K562 (cell line): ENCODE data around the gene CD300LD. TPM values are rescaled to one million over a fixed set of nuclear protein-coding genes. Genes with fewer than 3 reads are reported as not detected.

Experiments
- ATAC-seq: fragments of 200-7000 bp; cut with Tn5 transposase; 3 replicates; pipeline ENCODE4 v1.9.1; 2020; ENCODE audit warnings: moderate library complexity
- BruUV-seq: library from RNA; stranded (reverse); fragments of 400-500 nt; replicated peaks from 2 replicates; lab custom pipeline; 2021; lab: Mats Ljungman, UMichigan
- CTCF ChIA-PET: fragments of 300-600 bp; formaldehyde crosslinking; extraction: SDS; loops from one replicate; lab custom pipeline; 2021; ENCODE audit warnings: low intra/inter-chr PET ratio; lab: Yijun Ruan, JAX
- POLR2A ChIA-PET: fragments of 300-600, 350-650 bp; sonication (Branson Sonifier 250); formaldehyde crosslinking; extraction: SDS; loops from one replicate; lab custom pipeline; 2021; ENCODE audit warnings: antibody characterized with exemption, inconsistent platforms; lab: Yijun Ruan, JAX
- DNase-seq, 4 experiments: peaks; one replicate each; pipeline versions ENCODE4 v3.0.0 to v3.0.0-alpha.2; 2011 to 2018; ENCODE audit warnings: low spot score in 3 of 4, mixed read lengths in 3 of 4; ENCODE audit errors: extremely low read depth in 1 of 4
- FAIRE-seq: peaks from 2 replicates; lab custom pipeline; 2011; peaks lifted over from hg19 to GRCh38; lab: Jason Lieb, UNC
- H2AFZ ChIP-seq: 2 replicates; pipeline ENCODE4 v1.6.0; 2011; ENCODE audit warnings: low read depth, low read length, control low read depth, inconsistent platforms
- H3K27ac ChIP-seq: fragments of 200-600 bp; 3 replicates; pipeline ENCODE4 v1.8.0; 2011; ENCODE audit warnings: low read depth, mild to moderate bottlenecking, control low read depth, inconsistent platforms, low read length, moderate library complexity, mixed read lengths; ENCODE audit errors: extremely low read depth
- H3K27me3 ChIP-seq, 2 experiments: fragments of 300-600 bp in 1 of 2; 2 replicates in 1 of 2; 3 replicates in 1 of 2; pipeline versions ENCODE4 v1.6.0 to v1.8.0; 2011; ENCODE audit warnings: inconsistent platforms in 2 of 2, low read length in 2 of 2, mild to moderate bottlenecking in 1 of 2, mixed read lengths in 1 of 2, moderate library complexity in 1 of 2; ENCODE audit not compliant: control insufficient read depth in 2 of 2, insufficient read depth in 2 of 2
- H3K36me3 ChIP-seq: fragments of 300-600 bp; 3 replicates; pipeline ENCODE4 v1.8.0; 2011; ENCODE audit warnings: mild to moderate bottlenecking, low read length, inconsistent platforms; ENCODE audit not compliant: control insufficient read depth, insufficient read depth
- H3K4me1 ChIP-seq, 2 experiments: fragments of 200-600 bp in 1 of 2; replicated peaks in 1 of 2; 2 replicates in 1 of 2; 3 replicates in 1 of 2; pipeline versions ENCODE4 v1.5.1 to v1.8.0; 2011; ENCODE audit warnings: inconsistent platforms in 2 of 2, low read length in 2 of 2, mild to moderate bottlenecking in 1 of 2, mixed read lengths in 1 of 2, moderate library complexity in 1 of 2; ENCODE audit not compliant: control insufficient read depth in 2 of 2, insufficient read depth in 2 of 2
- H3K4me2 ChIP-seq: 2 replicates; pipeline ENCODE4 v1.6.1; 2011; ENCODE audit warnings: low read length, control low read depth, inconsistent platforms, mixed read lengths; ENCODE audit not compliant: insufficient read depth
- H3K4me3 ChIP-seq: fragments of 200-600 bp; sonication (generic), shearing (Covaris generic); 2 replicates; pipeline ENCODE4 v1.5.1; 2016; ENCODE audit warnings: control low read depth, inconsistent platforms
- H3K79me2 ChIP-seq: fragments of 200-600 bp; 3 replicates; pipeline ENCODE4 v1.8.0; 2011; ENCODE audit warnings: low read length, inconsistent platforms; ENCODE audit not compliant: control insufficient read depth, insufficient read depth
- H3K9ac ChIP-seq, 2 experiments: 2 replicates each; pipeline versions ENCODE4 v1.6.0 to v1.6.1; 2011; ENCODE audit warnings: low read depth in 2 of 2, low read length in 2 of 2, control low read depth in 1 of 2, inconsistent platforms in 1 of 2, mild to moderate bottlenecking in 1 of 2, mixed read lengths in 1 of 2; ENCODE audit not compliant: insufficient read depth in 1 of 2
- H3K9me1 ChIP-seq: one replicate; pipeline ENCODE4 v1.6.0; 2011; ENCODE audit warnings: inconsistent platforms, mild to moderate bottlenecking, low read length, moderate library complexity; ENCODE audit not compliant: control insufficient read depth, insufficient read depth
- H3K9me3 ChIP-seq: replicated peaks from 2 replicates; pipeline ENCODE4 v1.5.1; 2011; ENCODE audit warnings: low read depth, low read length, inconsistent platforms; ENCODE audit not compliant: control insufficient read depth, insufficient read depth
- H4K20me1 ChIP-seq: replicated peaks from 2 replicates; pipeline ENCODE4 v1.6.1; 2011; ENCODE audit warnings: low read length, inconsistent platforms, mixed read lengths; ENCODE audit not compliant: control insufficient read depth, insufficient read depth
- FUS ChIP-seq: fragments of 200-400 bp; formaldehyde crosslinking; optimal IDR thresholded peaks from 2 replicates; pipeline ENCODE3; 2017; ENCODE audit warnings: low read depth, low read length
- GABPB2 ChIP-seq: fragments of 250-450 bp; sonication (Bioruptor Pico); conservative IDR thresholded peaks from 2 replicates; pipeline ENCODE4 v1.5.1; 2021; ENCODE audit warnings: mild to moderate bottlenecking
- HNRNPLL ChIP-seq: fragments of 200-400 bp; formaldehyde crosslinking; IDR thresholded peaks from 2 replicates; pipeline ENCODE4 v1.6.1; 2017; ENCODE audit warnings: low read length, low read depth, mild to moderate bottlenecking; ENCODE audit not compliant: poor library complexity, severe bottlenecking
- MXI1 ChIP-seq: IDR thresholded peaks from 2 replicates; pipeline ENCODE4 v1.6.1; 2011; ENCODE audit warnings: low read depth, mild to moderate bottlenecking, improper control_type of control experiment, low read length
- NFIC ChIP-seq: fragments of 450-650 bp; IDR thresholded peaks from 2 replicates; pipeline ENCODE4 v1.6.1; 2017; ENCODE audit warnings: mild to moderate bottlenecking, inconsistent platforms
- ZC3H8 ChIP-seq: fragments of 450-650 bp; IDR thresholded peaks from 2 replicates; pipeline ENCODE4 v1.6.1; 2017
- ZFX ChIP-seq: sonication (generic); formaldehyde crosslinking; IDR thresholded peaks from 2 replicates; pipeline ENCODE4 v1.8.0; 2022; ENCODE audit warnings: mild to moderate bottlenecking, missing genetic modification reagents, moderate library complexity
- WGBS: fragments of 100-300 bp; shearing (Covaris generic); methylation state at CpG from one replicate; pipeline ENCODE4 v1.1.6; 2016; ENCODE audit warnings: low coverage, mixed read lengths; ENCODE audit not compliant: insufficient coverage; ENCODE audit errors: missing lambda C conversion rate; 5-methylcytosine and 5-hydroxymethylcytosine counted together
- in situ Hi-C: fragments of 300-500 bp; cut with MboI; formaldehyde crosslinking; loops from 4 replicates; pipeline ENCODE4 v1.15.0; 2018; ENCODE audit warnings: inconsistent platforms, mixed read lengths
- intact Hi-C: fragments of 100-400 bp; cut with micrococcal nuclease; formaldehyde crosslinking; loops from 2 replicates; pipeline ENCODE4 v1.14.2; 2022
- polyA plus RNA-seq, 8 experiments: library from polyadenylated mRNA; depleted of rRNA in 4 of 8; stranded (reverse) in 5 of 8; unstranded in 3 of 8; fragments of >200 nt; fragmentation: Nextera tagmentation in 2 of 8; fragmentation: Illumina TruSeq in 1 of 8; extraction: Ambion mirVana in 2 of 8; extraction: Trizol in 1 of 8; gene quantifications; 2 replicates each; pipeline versions ENCODE4 v1.2.1 to v1.2.3, GENCODE V29; 2011 to 2014; ENCODE audit warnings: inconsistent platforms in 1 of 8, missing spikeins in 1 of 8
- total RNA-seq, 7 experiments: library from RNA; depleted of rRNA in 6 of 7; stranded (reverse); fragments of >200 nt in 6 of 7; fragmentation: Illumina TruSeq in 2 of 7; extraction: Trizol in 2 of 7; gene quantifications; 2 replicates each; pipeline versions ENCODE4 v1.2.1 to v1.2.3, GENCODE V29; 2011 to 2021; ENCODE audit warnings: low replicate concordance in 1 of 7
- TF ChIP-seq, protein P1 (sequence below): fragments of 200-600 bp; sonication (generic); IDR thresholded peaks from one replicate; pipeline ENCODE4 v1.6.1; 2012; ENCODE audit warnings: mild to moderate bottlenecking, low read depth, low read length, inconsistent platforms
- TF ChIP-seq, protein P2 (sequence below): fragments of 250-450 bp; sonication (Bioruptor Pico); IDR thresholded peaks from 2 replicates; pipeline ENCODE4 v1.5.0; 2021; ENCODE audit warnings: mild to moderate bottlenecking, borderline replicate concordance

The CD300LD gene
- total and polyA plus RNA-seq, 9 of the 15 experiments (the other 6 are each of a cell fraction or from before 2014, with no cell fraction given): not detected

DNA sequence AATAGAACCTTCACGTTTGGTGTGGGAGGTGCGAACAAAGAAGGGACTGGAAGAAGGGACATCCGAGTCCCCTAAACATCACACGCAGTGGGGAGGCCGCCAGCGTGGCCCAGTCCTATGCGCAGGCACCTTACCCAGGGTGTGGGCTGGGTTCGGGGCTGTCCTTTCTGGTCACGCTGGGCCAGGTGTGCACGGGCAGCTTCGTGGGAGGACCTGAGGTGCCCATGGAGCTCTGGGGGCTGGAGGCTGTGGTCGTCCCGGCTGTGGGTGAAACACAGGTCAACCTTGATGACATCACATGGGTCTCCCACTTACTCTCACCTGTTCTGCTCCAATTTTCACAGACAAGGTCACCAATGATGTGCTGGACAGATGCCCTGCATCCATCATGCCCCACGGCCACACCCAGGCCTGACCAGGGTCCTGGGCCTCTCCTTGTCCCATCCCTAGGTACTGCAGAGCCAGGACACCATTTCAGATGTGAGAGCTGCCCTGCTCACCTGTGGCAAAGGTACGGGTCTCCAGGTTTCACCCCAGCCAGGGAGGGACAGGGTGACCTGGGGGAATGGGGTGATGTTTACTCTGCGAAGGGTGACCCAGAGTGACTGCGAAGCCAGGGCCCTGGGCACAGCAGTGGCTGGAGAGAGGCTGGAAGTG, 49.2 kb downstream of the CD300LD start:
- no peaks in the 10 kb centered on the region; the same call in 1 of the 2 replicates for H4K20me1 ChIP-seq
- H3K36me3 ChIP-seq: no peaks in the 10 kb centered on the region
- BruUV-seq: no TSS peak
- H3K9ac ChIP-seq: no peak overlapping the region
- FAIRE-seq (no peak), DNase-seq (no peak), ATAC-seq (no peak)
- H3K4me3 ChIP-seq: no peak overlapping the region
- in situ Hi-C loops (no loop called here), intact Hi-C loops (no loop called here)
- H3K27me3 ChIP-seq: peaks cover 0 to 90% of the 10 kb centered on the region in 2 experiments; a peak in 3 of 5 replicates
- CTCF ChIA-PET: no interaction called here
- H3K9me1 ChIP-seq: no peaks in the 10 kb centered on the region
- no peak overlapping the region for H3K4me2 ChIP-seq
- H3K27ac ChIP-seq: no peak overlapping the region
- H3K4me1 ChIP-seq: no peaks in the 10 kb centered on the region; a peak in 1 of 5 replicates
- no peaks in the 10 kb centered on the region for H3K9me3 ChIP-seq
- WGBS: 2% methylated on average over 17 of the region's 17 CpGs
- H2AFZ ChIP-seq: no peak overlapping the region
- no peaks in the 10 kb centered on the region for H3K79me2 ChIP-seq
- POLR2A ChIA-PET: no interaction called here
- TF ChIP-seq HNRNPLL (no peak), NFIC (no peak), ZC3H8 (no peak), FUS (no peak), ZFX (CRISPR knock-in tag) (no peak), MXI1 (no peak), GABPB2 (CRISPR knock-in tag) (no peak)
- TF ChIP-seq, protein P1, sequence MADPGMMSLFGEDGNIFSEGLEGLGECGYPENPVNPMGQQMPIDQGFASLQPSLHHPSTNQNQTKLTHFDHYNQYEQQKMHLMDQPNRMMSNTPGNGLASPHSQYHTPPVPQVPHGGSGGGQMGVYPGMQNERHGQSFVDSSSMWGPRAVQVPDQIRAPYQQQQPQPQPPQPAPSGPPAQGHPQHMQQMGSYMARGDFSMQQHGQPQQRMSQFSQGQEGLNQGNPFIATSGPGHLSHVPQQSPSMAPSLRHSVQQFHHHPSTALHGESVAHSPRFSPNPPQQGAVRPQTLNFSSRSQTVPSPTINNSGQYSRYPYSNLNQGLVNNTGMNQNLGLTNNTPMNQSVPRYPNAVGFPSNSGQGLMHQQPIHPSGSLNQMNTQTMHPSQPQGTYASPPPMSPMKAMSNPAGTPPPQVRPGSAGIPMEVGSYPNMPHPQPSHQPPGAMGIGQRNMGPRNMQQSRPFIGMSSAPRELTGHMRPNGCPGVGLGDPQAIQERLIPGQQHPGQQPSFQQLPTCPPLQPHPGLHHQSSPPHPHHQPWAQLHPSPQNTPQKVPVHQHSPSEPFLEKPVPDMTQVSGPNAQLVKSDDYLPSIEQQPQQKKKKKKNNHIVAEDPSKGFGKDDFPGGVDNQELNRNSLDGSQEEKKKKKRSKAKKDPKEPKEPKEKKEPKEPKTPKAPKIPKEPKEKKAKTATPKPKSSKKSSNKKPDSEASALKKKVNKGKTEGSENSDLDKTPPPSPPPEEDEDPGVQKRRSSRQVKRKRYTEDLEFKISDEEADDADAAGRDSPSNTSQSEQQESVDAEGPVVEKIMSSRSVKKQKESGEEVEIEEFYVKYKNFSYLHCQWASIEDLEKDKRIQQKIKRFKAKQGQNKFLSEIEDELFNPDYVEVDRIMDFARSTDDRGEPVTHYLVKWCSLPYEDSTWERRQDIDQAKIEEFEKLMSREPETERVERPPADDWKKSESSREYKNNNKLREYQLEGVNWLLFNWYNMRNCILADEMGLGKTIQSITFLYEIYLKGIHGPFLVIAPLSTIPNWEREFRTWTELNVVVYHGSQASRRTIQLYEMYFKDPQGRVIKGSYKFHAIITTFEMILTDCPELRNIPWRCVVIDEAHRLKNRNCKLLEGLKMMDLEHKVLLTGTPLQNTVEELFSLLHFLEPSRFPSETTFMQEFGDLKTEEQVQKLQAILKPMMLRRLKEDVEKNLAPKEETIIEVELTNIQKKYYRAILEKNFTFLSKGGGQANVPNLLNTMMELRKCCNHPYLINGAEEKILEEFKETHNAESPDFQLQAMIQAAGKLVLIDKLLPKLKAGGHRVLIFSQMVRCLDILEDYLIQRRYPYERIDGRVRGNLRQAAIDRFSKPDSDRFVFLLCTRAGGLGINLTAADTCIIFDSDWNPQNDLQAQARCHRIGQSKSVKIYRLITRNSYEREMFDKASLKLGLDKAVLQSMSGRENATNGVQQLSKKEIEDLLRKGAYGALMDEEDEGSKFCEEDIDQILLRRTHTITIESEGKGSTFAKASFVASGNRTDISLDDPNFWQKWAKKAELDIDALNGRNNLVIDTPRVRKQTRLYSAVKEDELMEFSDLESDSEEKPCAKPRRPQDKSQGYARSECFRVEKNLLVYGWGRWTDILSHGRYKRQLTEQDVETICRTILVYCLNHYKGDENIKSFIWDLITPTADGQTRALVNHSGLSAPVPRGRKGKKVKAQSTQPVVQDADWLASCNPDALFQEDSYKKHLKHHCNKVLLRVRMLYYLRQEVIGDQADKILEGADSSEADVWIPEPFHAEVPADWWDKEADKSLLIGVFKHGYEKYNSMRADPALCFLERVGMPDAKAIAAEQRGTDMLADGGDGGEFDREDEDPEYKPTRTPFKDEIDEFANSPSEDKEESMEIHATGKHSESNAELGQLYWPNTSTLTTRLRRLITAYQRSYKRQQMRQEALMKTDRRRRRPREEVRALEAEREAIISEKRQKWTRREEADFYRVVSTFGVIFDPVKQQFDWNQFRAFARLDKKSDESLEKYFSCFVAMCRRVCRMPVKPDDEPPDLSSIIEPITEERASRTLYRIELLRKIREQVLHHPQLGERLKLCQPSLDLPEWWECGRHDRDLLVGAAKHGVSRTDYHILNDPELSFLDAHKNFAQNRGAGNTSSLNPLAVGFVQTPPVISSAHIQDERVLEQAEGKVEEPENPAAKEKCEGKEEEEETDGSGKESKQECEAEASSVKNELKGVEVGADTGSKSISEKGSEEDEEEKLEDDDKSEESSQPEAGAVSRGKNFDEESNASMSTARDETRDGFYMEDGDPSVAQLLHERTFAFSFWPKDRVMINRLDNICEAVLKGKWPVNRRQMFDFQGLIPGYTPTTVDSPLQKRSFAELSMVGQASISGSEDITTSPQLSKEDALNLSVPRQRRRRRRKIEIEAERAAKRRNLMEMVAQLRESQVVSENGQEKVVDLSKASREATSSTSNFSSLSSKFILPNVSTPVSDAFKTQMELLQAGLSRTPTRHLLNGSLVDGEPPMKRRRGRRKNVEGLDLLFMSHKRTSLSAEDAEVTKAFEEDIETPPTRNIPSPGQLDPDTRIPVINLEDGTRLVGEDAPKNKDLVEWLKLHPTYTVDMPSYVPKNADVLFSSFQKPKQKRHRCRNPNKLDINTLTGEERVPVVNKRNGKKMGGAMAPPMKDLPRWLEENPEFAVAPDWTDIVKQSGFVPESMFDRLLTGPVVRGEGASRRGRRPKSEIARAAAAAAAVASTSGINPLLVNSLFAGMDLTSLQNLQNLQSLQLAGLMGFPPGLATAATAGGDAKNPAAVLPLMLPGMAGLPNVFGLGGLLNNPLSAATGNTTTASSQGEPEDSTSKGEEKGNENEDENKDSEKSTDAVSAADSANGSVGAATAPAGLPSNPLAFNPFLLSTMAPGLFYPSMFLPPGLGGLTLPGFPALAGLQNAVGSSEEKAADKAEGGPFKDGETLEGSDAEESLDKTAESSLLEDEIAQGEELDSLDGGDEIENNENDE: no peak
- TF ChIP-seq, protein P2, sequence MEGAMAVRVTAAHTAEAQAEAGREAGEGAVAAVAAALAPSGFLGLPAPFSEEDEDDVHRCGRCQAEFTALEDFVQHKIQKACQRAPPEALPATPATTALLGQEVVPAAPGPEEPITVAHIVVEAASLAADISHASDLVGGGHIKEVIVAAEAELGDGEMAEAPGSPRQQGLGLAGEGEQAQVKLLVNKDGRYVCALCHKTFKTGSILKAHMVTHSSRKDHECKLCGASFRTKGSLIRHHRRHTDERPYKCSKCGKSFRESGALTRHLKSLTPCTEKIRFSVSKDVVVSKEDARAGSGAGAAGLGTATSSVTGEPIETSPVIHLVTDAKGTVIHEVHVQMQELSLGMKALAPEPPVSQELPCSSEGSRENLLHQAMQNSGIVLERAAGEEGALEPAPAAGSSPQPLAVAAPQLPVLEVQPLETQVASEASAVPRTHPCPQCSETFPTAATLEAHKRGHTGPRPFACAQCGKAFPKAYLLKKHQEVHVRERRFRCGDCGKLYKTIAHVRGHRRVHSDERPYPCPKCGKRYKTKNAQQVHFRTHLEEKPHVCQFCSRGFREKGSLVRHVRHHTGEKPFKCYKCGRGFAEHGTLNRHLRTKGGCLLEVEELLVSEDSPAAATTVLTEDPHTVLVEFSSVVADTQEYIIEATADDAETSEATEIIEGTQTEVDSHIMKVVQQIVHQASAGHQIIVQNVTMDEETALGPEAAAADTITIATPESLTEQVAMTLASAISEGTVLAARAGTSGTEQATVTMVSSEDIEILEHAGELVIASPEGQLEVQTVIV (CRISPR knock-in tag): no peak
